ENCODE measurements around the gene POU2F3.

The POU2F3 gene

GRCh38 chr11:120221115-120221752, 18.7 kb upstream of the POU2F3 start:
- no peak overlapping the region for H2AFZ ChIP-seq (ENCODE audit: insufficient read depth, low read length, poor library complexity)
- WGBS (ENCODE audit: extremely low coverage, insufficient coverage, insufficient read length), result no CpG with 5 or more reads among the region's 1 CpG
- no peak overlapping the region for H3K4ac ChIP-seq (ENCODE audit: low read depth, low read length)
- H2BK5ac ChIP-seq (ENCODE audit: low read depth, low read length, poor library complexity), result no peak overlapping the region
- H3K79me2 ChIP-seq (ENCODE audit: control insufficient read depth, insufficient read depth, low read length, poor library complexity), result no peaks in the 10 kb centered on the region
- no peaks in the 10 kb centered on the region for H3K36me3 ChIP-seq (ENCODE audit: control insufficient read depth in 1 of 2, insufficient read depth in 2 of 2, low read length in 2 of 2)
- no peak overlapping the region for H3K4me2 ChIP-seq (ENCODE audit: low read length)
- peaks cover 0 to 6% of the 10 kb centered on the region in 2 experiments for H3K4me1 ChIP-seq (ENCODE audit: control insufficient read depth in 1 of 2, insufficient read depth in 2 of 2, low read length in 2 of 2)
- H4K8ac ChIP-seq (ENCODE audit: low read depth, low read length), result no peak overlapping the region
- H4K12ac ChIP-seq (ENCODE audit: low read depth, low read length), result no peak overlapping the region
- H3K9me3 ChIP-seq (ENCODE audit: insufficient read depth, low read depth, low read length), result no peaks in the 10 kb centered on the region
- H3K23ac ChIP-seq (ENCODE audit: low read length), result no peak overlapping the region
- H3K14ac ChIP-seq (ENCODE audit: low read length), result no peak overlapping the region
- no peak overlapping the region for H3K18ac ChIP-seq (ENCODE audit: low read length)
- no peak overlapping the region for H2BK120ac ChIP-seq (ENCODE audit: insufficient read depth, low read length, poor library complexity)
- no peak overlapping the region for H3K27ac ChIP-seq (ENCODE audit: low read depth, low read length)
- no peak overlapping the region for H2AK5ac ChIP-seq (ENCODE audit: low read length)
- H3K4me3 ChIP-seq (ENCODE audit: low read depth, low read length), result no peak overlapping the region
- no peaks in the 10 kb centered on the region for H3K27me3 ChIP-seq (ENCODE audit: insufficient read depth, low read length)
- no peaks in the 10 kb centered on the region for H3K79me1 ChIP-seq (ENCODE audit: low read length)
- H3K9ac ChIP-seq (ENCODE audit: low read length), result no peak overlapping the region
- H4K91ac ChIP-seq (ENCODE audit: low read depth, low read length), result no peak overlapping the region
- H2BK12ac ChIP-seq (ENCODE audit: low read length), result no peak overlapping the region
- DNase-seq, result no peak

- no peak overlapping the region for H3K14ac ChIP-seq (ENCODE audit: low read length)
- no peak overlapping the region for H2AFZ ChIP-seq (ENCODE audit: insufficient read depth, low read length, poor library complexity)
- WGBS (ENCODE audit: extremely low coverage, insufficient coverage, insufficient read length), result no CpG with 5 or more reads among the region's 8 CpGs
- no peak overlapping the region for H2BK12ac ChIP-seq (ENCODE audit: low read length)
- no peak overlapping the region for H3K27ac ChIP-seq (ENCODE audit: low read depth, low read length)
- no peak overlapping the region for H3K4ac ChIP-seq (ENCODE audit: low read depth, low read length)
- no peak overlapping the region for H3K9ac ChIP-seq (ENCODE audit: low read length)
- no peaks in the 10 kb centered on the region for H3K36me3 ChIP-seq (ENCODE audit: control insufficient read depth in 1 of 2, insufficient read depth in 2 of 2, low read length in 2 of 2)
- H3K23ac ChIP-seq (ENCODE audit: low read length), result no peak overlapping the region
- no peak overlapping the region for H4K91ac ChIP-seq (ENCODE audit: low read depth, low read length)
- H3K18ac ChIP-seq (ENCODE audit: low read length), result no peak overlapping the region
- no peaks in the 10 kb centered on the region for H3K9me3 ChIP-seq (ENCODE audit: insufficient read depth, low read depth, low read length)
- H3K79me1 ChIP-seq (ENCODE audit: low read length), result no peaks in the 10 kb centered on the region
- no peak overlapping the region for H2AK5ac ChIP-seq (ENCODE audit: low read length)
- no peaks in the 10 kb centered on the region for H3K79me2 ChIP-seq (ENCODE audit: control insufficient read depth, insufficient read depth, low read length, poor library complexity)
- H4K12ac ChIP-seq (ENCODE audit: low read depth, low read length), result no peak overlapping the region
- no peak overlapping the region for H3K4me3 ChIP-seq (ENCODE audit: low read depth, low read length)
- no peak overlapping the region for H2BK5ac ChIP-seq (ENCODE audit: low read depth, low read length, poor library complexity)
- no peaks in the 10 kb centered on the region for H3K4me1 ChIP-seq (ENCODE audit: control insufficient read depth in 1 of 2, insufficient read depth in 2 of 2, low read length in 2 of 2)
- DNase-seq, result no peak
- H4K8ac ChIP-seq (ENCODE audit: low read depth, low read length), result no peak overlapping the region
- H3K4me2 ChIP-seq (ENCODE audit: low read length), result no peak overlapping the region
- no peaks in the 10 kb centered on the region for H3K27me3 ChIP-seq (ENCODE audit: insufficient read depth, low read length)
- H2BK120ac ChIP-seq (ENCODE audit: insufficient read depth, low read length, poor library complexity), result no peak overlapping the region
Observed at GRCh38 chr11:120222916-120223315, 17.0 kb upstream of the POU2F3 start.

GRCh38 chr11:120223793-120224192, 16.1 kb upstream of the POU2F3 start:
- no peak overlapping the region for H3K4me2 ChIP-seq (ENCODE audit: low read length)
- no peak overlapping the region for H3K9ac ChIP-seq (ENCODE audit: low read length)
- H3K4me1 ChIP-seq (ENCODE audit: control insufficient read depth in 1 of 2, insufficient read depth in 2 of 2, low read length in 2 of 2), result no peaks in the 10 kb centered on the region
- no peak overlapping the region for H3K18ac ChIP-seq (ENCODE audit: low read length)
- H3K79me1 ChIP-seq (ENCODE audit: low read length), result no peaks in the 10 kb centered on the region
- H4K12ac ChIP-seq (ENCODE audit: low read depth, low read length), result no peak overlapping the region
- H3K14ac ChIP-seq (ENCODE audit: low read length), result no peak overlapping the region
- H2AK5ac ChIP-seq (ENCODE audit: low read length), result no peak overlapping the region
- H3K27me3 ChIP-seq (ENCODE audit: insufficient read depth, low read length), result no peaks in the 10 kb centered on the region
- no peak overlapping the region for H4K8ac ChIP-seq (ENCODE audit: low read depth, low read length)
- no peak overlapping the region for H3K4me3 ChIP-seq (ENCODE audit: low read depth, low read length)
- H2AFZ ChIP-seq (ENCODE audit: insufficient read depth, low read length, poor library complexity), result no peak overlapping the region
- DNase-seq, result no peak
- H3K79me2 ChIP-seq (ENCODE audit: control insufficient read depth, insufficient read depth, low read length, poor library complexity), result no peaks in the 10 kb centered on the region
- H2BK12ac ChIP-seq (ENCODE audit: low read length), result no peak overlapping the region
- no peaks in the 10 kb centered on the region for H3K36me3 ChIP-seq (ENCODE audit: control insufficient read depth in 1 of 2, insufficient read depth in 2 of 2, low read length in 2 of 2)
- H3K23ac ChIP-seq (ENCODE audit: low read length), result no peak overlapping the region
- H3K27ac ChIP-seq (ENCODE audit: low read depth, low read length), result no peak overlapping the region
- no peak overlapping the region for H4K91ac ChIP-seq (ENCODE audit: low read depth, low read length)
- H3K4ac ChIP-seq (ENCODE audit: low read depth, low read length), result no peak overlapping the region
- H2BK120ac ChIP-seq (ENCODE audit: insufficient read depth, low read length, poor library complexity), result no peak overlapping the region
- no CpG with 5 or more reads among the region's 1 CpG for whole genome bisulfite sequencing (ENCODE audit: extremely low coverage, insufficient coverage, insufficient read length)
- no peaks in the 10 kb centered on the region for H3K9me3 ChIP-seq (ENCODE audit: insufficient read depth, low read depth, low read length)
- no peak overlapping the region for H2BK5ac ChIP-seq (ENCODE audit: low read depth, low read length, poor library complexity)

- H4K91ac ChIP-seq (ENCODE audit: low read depth, low read length), result no peak overlapping the region
- no peak overlapping the region for H3K4me3 ChIP-seq (ENCODE audit: low read depth, low read length)
- no peaks in the 10 kb centered on the region for H3K4me1 ChIP-seq (ENCODE audit: control insufficient read depth in 1 of 2, insufficient read depth in 2 of 2, low read length in 2 of 2)
- H2AFZ ChIP-seq (ENCODE audit: insufficient read depth, low read length, poor library complexity), result no peak overlapping the region
- no peak overlapping the region for H3K27ac ChIP-seq (ENCODE audit: low read depth, low read length)
- no peak overlapping the region for H3K4me2 ChIP-seq (ENCODE audit: low read length)
- H3K23ac ChIP-seq (ENCODE audit: low read length), result no peak overlapping the region
- H3K14ac ChIP-seq (ENCODE audit: low read length), result no peak overlapping the region
- H3K4ac ChIP-seq (ENCODE audit: low read depth, low read length), result no peak overlapping the region
- no peaks in the 10 kb centered on the region for H3K27me3 ChIP-seq (ENCODE audit: insufficient read depth, low read length)
- no peak overlapping the region for H2BK12ac ChIP-seq (ENCODE audit: low read length)
- no peak overlapping the region for H2AK5ac ChIP-seq (ENCODE audit: low read length)
- H3K9me3 ChIP-seq (ENCODE audit: insufficient read depth, low read depth, low read length), result no peaks in the 10 kb centered on the region
- no peak overlapping the region for H4K8ac ChIP-seq (ENCODE audit: low read depth, low read length)
- H3K79me1 ChIP-seq (ENCODE audit: low read length), result no peaks in the 10 kb centered on the region
- H3K9ac ChIP-seq (ENCODE audit: low read length), result no peak overlapping the region
- H4K12ac ChIP-seq (ENCODE audit: low read depth, low read length), result no peak overlapping the region
- no peak for DNase-seq
- H3K18ac ChIP-seq (ENCODE audit: low read length), result no peak overlapping the region
- no peak overlapping the region for H2BK5ac ChIP-seq (ENCODE audit: low read depth, low read length, poor library complexity)
- no peaks in the 10 kb centered on the region for H3K79me2 ChIP-seq (ENCODE audit: control insufficient read depth, insufficient read depth, low read length, poor library complexity)
- H3K36me3 ChIP-seq (ENCODE audit: control insufficient read depth in 1 of 2, insufficient read depth in 2 of 2, low read length in 2 of 2), result no peaks in the 10 kb centered on the region
- no CpG with 5 or more reads among the region's 6 CpGs for WGBS (ENCODE audit: extremely low coverage, insufficient coverage, insufficient read length)
- H2BK120ac ChIP-seq (ENCODE audit: insufficient read depth, low read length, poor library complexity), result no peak overlapping the region
Observed at GRCh38 chr11:120224361-120224760, 15.6 kb upstream of the POU2F3 start.
